ENCODE measurements around the gene TSC2.
A peak's percentile ranks its signal among the peaks of the same experiment; 100 is the strongest.
"Not testable (repeated sequence)": the region's sequence is repeated elsewhere in the genome, so short reads cannot be mapped to it uniquely, and the experiment has no call there.

The TSC2 gene

GRCh38 chr16:2009164-2009711 is 38.5 kb upstream of the TSC2 start:
- no peak for DNase-seq (ENCODE audit: low read depth, low spot score)
- peak overlapping the region; percentile 75 for H3K4me3 ChIP-seq (ENCODE audit: low read length)

DNA sequence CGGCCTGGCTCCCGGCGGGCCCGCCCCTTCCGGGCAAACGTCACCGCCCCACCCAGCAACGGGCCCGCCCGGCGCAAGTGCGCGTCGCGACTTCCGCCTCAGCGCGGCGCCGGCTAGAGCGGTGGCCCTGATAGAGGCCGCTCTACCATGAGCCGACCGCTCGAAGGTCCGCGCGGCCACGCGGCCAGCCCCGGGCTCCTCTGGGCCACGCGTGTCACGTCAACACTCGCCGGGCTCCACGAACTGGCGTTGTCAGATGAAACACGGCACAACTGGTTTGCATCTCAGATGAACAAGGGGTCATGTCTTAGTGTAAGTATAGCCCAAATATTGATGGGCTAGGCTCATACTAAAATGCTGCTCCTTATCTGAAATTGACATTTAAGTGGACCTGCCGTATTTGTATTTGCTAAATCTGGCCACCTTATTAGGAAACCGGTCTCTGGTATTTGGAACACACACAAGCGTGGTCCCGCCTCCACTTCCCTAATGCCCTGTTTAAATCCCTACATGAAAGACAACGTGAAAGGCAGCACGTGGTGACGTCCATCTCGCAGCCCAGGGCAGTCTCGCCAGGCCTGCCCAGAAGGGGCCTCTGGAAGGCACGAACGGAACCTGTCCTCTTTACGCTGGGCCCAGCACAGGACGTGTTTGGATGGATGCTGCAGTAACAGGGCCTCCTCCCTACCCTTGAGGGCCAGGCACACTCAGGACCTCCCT is 37.8 kb upstream of the TSC2 start, which contains the start of gene ZNF598:
Gene ZNF598 (minus strand): TSS at position 31 of the 720 bp plus-strand sequence.
- peak; percentile 56 for DNase-seq (ENCODE audit: low read depth, low spot score)
- H3K4me3 ChIP-seq (ENCODE audit: low read length): peak within 1 kb of the TSS; percentile 78

- DNase-seq (ENCODE audit: low read depth, low spot score); H3K4me3 ChIP-seq (ENCODE audit: low read length): not testable (repeated sequence)
These were observed 36.1 kb upstream of the TSC2 start for GRCh38 chr16:2011726-2012125.

GRCh38 chr16:2013527-2013926 is 34.3 kb upstream of the TSC2 start:
- no peak overlapping the region for H3K4me3 ChIP-seq (ENCODE audit: low read length)
- DNase-seq (ENCODE audit: low read depth, low spot score): no peak

GRCh38 chr16:2015117-2015946 is 32.5 kb upstream of the TSC2 start:
- DNase-seq (ENCODE audit: low read depth, low spot score): no peak

DNA sequence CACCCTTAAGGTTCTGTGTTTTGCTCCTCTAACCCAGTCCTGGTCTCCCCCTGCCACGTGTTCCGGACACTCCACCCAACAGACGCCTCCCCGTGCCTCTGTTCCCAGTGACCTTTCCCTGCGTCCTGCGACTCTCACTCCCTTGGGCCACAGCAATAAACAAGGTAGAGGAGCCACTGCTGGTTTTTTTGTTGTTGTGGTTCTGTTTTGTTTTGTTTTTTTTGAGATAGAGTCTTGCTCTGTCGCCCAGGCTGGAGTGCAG is 31.9 kb upstream of the TSC2 start:
- H3K4me3 ChIP-seq (ENCODE audit: low read length): no peak overlapping the region
- no peak for DNase-seq (ENCODE audit: low read depth, low spot score)

More at GRCh38 chr16:2015117-2015946, 32.5 kb upstream of the TSC2 start:
- no peak overlapping the region for H3K4me3 ChIP-seq (ENCODE audit: low read length)

DNA sequence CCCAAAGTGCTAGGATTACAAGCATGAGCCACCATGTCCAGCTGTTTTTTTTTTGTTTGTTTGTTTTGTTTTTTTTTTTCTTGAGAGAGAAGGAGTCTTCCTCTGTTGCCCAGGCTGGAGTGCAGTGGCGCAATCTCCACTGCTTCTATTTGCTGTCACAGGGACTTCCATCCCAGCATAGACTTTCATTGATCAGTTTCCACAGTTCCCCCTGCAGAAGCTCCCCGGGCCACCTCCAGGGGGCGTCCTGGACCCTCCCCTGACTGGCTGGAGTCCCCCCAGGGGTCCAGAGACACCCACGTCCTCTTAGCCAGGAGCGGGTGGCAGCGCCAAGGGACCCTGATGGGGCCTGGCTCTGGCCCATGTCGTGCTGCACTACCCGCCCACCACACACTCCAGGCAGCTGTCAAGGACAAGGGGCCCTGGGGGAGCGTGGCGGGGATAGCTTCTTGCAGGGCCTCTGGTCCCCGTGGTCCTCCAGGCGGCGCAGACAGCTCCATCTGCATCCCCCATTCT is 31.3 kb upstream of the TSC2 start:
- no peak overlapping the region for H3K4me3 ChIP-seq (ENCODE audit: low read length)
- DNase-seq (ENCODE audit: low read depth, low spot score): no peak

DNA sequence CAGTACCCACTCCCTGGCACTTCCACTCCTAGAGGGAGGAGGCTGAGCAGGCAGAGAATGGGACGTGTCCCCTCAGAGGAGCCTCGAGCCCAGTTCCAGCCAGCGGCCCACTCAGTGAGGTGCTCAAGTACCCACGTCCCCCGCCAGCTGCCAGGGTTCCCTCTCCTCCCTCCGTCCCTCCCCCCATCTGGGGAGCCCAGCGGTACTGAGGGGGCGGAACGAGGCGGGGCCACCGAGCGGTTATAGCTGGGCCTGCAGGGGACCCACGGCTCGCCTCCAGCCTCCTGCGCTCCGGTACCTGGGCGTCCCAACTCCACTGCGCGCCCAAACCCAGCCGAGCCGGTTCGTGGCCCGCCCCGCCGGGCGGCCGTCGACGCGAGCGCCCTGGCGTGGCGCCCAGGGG is 28.3 kb upstream of the TSC2 start, which contains the start of gene NPW:
Gene NPW (plus strand): TSS at position 268 of the 403 bp plus-strand sequence.
- H3K4me3 ChIP-seq (ENCODE audit: low read length): no peak within 1 kb of the TSS
- DNase-seq (ENCODE audit: low read depth, low spot score): no peak

- no peak overlapping the region for H3K4me3 ChIP-seq (ENCODE audit: low read length)
These were observed 27.6 kb upstream of the TSC2 start for GRCh38 chr16:2019921-2020831.

GRCh38 chr16:2022723-2023091 is 25.1 kb upstream of the TSC2 start:
- peak; percentile 33 for DNase-seq (ENCODE audit: low read depth, low spot score)

More at GRCh38 chr16:2019921-2020831, 27.6 kb upstream of the TSC2 start:
- no peak for DNase-seq (ENCODE audit: low read depth, low spot score)

GRCh38 chr16:2023092-2024031 is 24.4 kb upstream of the TSC2 start:
- peak; percentile 82 for DNase-seq (ENCODE audit: low read depth, low spot score)
- H3K4me3 ChIP-seq (ENCODE audit: low read length): peak overlapping the region; percentile 50

More at GRCh38 chr16:2022723-2023091, 25.1 kb upstream of the TSC2 start:
- peak overlapping the region; percentile 50 for H3K4me3 ChIP-seq (ENCODE audit: low read length)

DNA sequence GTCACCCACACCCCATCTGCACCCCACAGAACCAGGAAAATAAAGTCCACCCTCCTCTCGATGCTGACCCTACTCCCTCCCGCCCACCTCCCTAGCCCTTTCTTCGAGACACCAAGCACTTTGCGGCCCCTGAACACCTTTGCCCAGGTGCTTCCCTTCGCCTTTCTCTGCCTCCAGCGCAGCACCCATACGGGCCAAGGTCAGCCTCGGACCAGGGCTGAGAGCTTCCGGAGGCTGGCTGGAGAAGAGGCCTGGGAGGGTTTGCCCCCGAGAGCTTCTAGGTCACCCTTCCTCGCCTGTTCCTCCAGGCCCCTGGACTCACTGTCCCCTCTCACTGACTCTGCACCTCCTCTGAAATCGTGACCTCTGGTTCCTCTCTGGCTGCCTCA is 23.8 kb upstream of the TSC2 start:
- no peak for DNase-seq (ENCODE audit: low read depth, low spot score)
- no peak overlapping the region for H3K4me3 ChIP-seq (ENCODE audit: low read length)

DNA sequence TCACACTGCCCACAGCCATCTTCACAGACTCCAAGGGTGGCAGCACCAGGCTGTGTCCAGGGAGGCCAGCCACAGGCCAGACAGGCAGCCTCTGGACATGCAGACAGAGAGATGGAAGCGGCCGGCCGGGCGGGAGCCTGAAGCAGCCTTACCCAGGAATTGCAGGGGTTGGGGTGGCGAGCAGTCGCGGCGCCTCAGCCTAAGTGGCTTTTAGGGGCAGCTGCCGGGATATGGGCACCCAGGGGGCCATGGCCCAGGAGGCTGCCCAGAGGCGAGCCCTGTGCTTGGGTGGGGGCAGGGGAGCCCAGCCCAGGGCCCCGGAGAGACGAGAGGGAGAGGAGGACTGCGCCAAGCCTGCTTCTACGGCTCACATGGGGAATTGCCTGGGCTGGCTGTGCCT is 22.5 kb upstream of the TSC2 start:
- H3K4me3 ChIP-seq (ENCODE audit: low read length): no peak overlapping the region
- no peak for DNase-seq (ENCODE audit: low read depth, low spot score)

DNA sequence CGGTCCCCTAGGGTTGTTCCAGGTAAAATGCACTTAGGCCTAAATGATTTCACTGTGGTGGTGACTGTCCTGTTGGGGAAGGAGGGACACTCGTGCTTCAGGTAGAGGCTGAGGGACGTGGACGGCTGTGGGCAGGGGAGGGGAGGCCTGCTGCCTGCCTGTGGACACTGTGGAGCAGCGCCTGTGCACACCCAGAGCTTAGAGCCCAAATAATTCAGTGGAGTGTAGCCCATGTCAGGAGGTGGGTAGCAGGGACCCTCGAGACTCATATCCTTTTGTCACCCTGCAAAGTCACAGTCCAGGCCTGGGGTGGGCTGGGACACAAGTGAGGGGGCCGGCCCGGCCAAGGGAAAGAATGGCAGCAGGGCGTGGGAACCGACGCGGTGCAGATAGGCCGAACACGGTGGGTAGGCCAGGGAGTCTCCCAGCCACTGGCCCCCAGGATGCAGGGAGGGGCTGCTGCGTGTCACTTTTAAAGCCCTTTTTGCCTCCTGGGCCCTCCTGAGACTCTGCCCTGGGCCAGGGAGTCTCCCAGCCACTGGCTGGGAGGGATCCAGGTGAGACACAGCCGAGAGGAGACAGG is 21.8 kb upstream of the TSC2 start:
- no peak overlapping the region for H3K4me3 ChIP-seq (ENCODE audit: low read length)
- DNase-seq (ENCODE audit: low read depth, low spot score): no peak

DNA sequence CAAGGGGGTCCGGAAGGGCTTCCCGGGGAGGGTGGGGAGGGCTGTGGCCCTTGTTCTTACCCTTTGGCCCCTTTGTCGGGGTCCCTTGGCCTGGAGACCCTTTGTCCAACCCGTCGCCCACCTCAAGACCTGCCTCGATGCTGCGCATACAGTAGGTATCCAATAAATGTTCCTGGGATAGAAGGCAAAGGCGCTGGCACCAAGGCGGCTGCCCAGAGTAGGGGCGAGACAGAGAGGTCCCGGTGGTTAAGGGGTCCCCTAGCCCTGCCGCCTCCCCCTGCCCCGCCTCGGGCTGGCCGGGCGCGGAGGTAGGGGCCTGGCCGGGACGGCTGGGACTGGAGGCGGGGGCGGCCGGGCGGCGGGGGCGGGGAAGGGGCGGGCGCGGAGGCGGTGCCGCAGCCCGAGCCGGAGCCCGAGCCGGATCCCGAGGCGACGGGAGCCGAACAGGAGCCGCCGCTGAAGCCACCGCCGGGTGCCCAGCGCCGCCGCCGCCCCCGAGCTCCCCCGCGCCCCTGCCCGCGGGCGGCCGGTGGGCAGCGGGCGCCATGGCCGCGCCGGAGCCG is 21.2 kb upstream of the TSC2 start, which contains the start of gene NHERF2:
Gene NHERF2 (plus strand): TSS at position 442 of the 563 bp plus-strand sequence. CDS start 104 bp downstream, at position 546.
- no peak for DNase-seq (ENCODE audit: low read depth, low spot score)
- H3K4me3 ChIP-seq (ENCODE audit: low read length): peak within 1 kb of the TSS; percentile 24; the same call in 1 of the 2 replicates

DNA sequence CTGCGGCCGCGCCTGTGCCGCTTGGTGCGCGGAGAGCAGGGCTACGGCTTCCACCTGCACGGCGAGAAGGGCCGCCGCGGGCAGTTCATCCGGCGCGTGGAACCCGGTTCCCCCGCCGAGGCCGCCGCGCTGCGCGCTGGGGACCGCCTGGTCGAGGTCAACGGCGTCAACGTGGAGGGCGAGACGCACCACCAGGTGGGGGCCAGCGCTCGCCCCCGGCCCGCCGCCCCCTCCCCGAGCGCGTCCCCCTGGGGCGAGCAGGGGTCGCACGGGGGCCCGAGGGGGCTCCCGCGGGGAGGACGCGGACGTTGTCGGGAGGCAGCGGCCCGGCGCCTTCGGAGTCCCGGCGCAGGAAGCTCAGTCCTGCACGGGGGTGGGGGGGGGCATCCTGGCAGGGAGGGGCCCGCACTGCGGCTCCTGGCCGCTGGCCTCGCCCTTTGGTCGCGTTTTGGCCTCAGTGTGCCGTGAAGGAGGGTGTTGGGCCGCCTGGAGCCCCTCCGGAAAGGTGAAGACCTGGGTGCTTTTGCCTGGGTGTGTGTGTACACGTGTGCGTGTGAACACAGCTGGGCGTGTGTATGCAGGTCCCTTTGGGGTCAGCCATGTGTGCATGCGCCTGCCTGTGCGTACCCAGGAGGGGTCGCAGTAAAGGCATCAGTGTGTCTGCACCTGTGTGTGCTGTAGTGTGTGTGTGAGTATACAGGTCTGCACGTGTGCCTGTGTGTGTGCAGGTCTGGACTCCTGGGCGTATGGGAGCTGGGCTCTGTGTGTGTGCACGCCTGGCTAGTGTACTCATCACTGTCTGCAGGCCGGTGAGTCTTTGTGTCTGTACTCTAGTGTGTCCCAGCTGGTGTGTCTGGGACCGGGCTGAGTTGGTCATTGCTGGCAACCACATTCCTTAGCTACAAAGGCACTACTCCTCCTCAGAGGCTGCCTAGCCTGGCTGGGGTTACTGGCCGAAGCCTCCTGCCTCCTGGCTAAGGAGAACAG is 20.5 kb upstream of the TSC2 start:
- DNase-seq (ENCODE audit: low read depth, low spot score): no peak
- peak overlapping the region; percentile 24; the same call in 1 of the 2 replicates for H3K4me3 ChIP-seq (ENCODE audit: low read length)
